Stimulated activated CD4-positive, alpha-beta T cell treated with anti-CD3 and anti-CD28 coated beads, Interleukin-2, amount 100 ng/mL, for 4 hours (primary cell): Measurements from ENCODE around the gene DENND1A.

Experiments
- DNase-seq: peaks from one replicate; pipeline ENCODE4 v3.0.0-alpha.2; 2020; ENCODE audit warnings: low read depth

DENND1A gene

GRCh38 chr9:123426406-123426805 is 503.5 kb downstream of the DENND1A start:
- DNase-seq = no peak

- no peak for DNase-seq
Measured at GRCh38 chr9:123425836-123426365, 504.0 kb downstream of the DENND1A start.

GRCh38 chr9:123425261-123425821 is 504.6 kb downstream of the DENND1A start:
- DNase-seq = no peak

GRCh38 chr9:123424552-123425225 is 505.2 kb downstream of the DENND1A start:
- DNase-seq = no peak

GRCh38 chr9:123424131-123424530 is 505.8 kb downstream of the DENND1A start:
- no peak for DNase-seq

- no peak for DNase-seq
Measured at GRCh38 chr9:123423311-123423640, 506.6 kb downstream of the DENND1A start.

GRCh38 chr9:123422635-123423310 is 507.2 kb downstream of the DENND1A start:
- DNase-seq = no peak

- DNase-seq = no peak
Measured at GRCh38 chr9:123421801-123422455, 508.0 kb downstream of the DENND1A start.

GRCh38 chr9:123421186-123421585 is 508.7 kb downstream of the DENND1A start:
- DNase-seq = no peak

- no peak for DNase-seq
Measured at GRCh38 chr9:123420592-123421111, 509.3 kb downstream of the DENND1A start.

- no peak for DNase-seq
Measured at GRCh38 chr9:123419721-123420591, 510.0 kb downstream of the DENND1A start.

GRCh38 chr9:123419091-123419490 is 510.8 kb downstream of the DENND1A start:
- DNase-seq = no peak

GRCh38 chr9:123418506-123418905 is 511.4 kb downstream of the DENND1A start:
- DNase-seq = no peak

GRCh38 chr9:123418052-123418430 is 511.9 kb downstream of the DENND1A start:
- DNase-seq = no peak

- DNase-seq = no peak
Measured at GRCh38 chr9:123417289-123418051, 512.5 kb downstream of the DENND1A start.

GRCh38 chr9:123416176-123416575 is 513.8 kb downstream of the DENND1A start:
- no peak for DNase-seq

- DNase-seq = no peak
Measured at GRCh38 chr9:123414936-123415930, 514.7 kb downstream of the DENND1A start.

GRCh38 chr9:123414204-123414603 is 515.7 kb downstream of the DENND1A start:
- DNase-seq = no peak

- DNase-seq = no peak
Measured at GRCh38 chr9:123412171-123412820, 517.6 kb downstream of the DENND1A start.
